GM12878 (cell line): ENCODE results near the gene PPP4R1.

Source experiments
- CTCF ChIP-seq, 3 experiments: IDR thresholded peaks in 2 of 3; conservative IDR thresholded peaks in 1 of 3; 2 replicates each; pipeline ENCODE4 v1.5.1; 2011; ENCODE audit warnings: low read depth in 3 of 3, low read length in 3 of 3, mild to moderate bottlenecking in 3 of 3, control low read depth in 2 of 3, moderate library complexity in 2 of 3, inconsistent platforms in 1 of 3, mixed read lengths in 1 of 3; ENCODE audit not compliant: control insufficient read depth in 2 of 3, insufficient read depth in 1 of 3; ENCODE audit errors: extremely low read depth in 1 of 3
- GABPA ChIP-seq: IDR thresholded peaks from 2 replicates; pipeline ENCODE4 v1.6.1; 2014; ENCODE audit warnings: antibody characterized with exemption, low read depth, mild to moderate bottlenecking, inconsistent platforms
- IRF5 ChIP-seq: fragments of 450-650 bp; IDR thresholded peaks from 2 replicates; pipeline ENCODE4 v1.6.1; 2017; ENCODE audit warnings: borderline replicate concordance
- MAX ChIP-seq: IDR thresholded peaks from 2 replicates; pipeline ENCODE4 v1.6.1; 2012; ENCODE audit warnings: low read depth, low read length, improper control_type of control experiment
- MXI1 ChIP-seq: fragments of 150-350 bp; IDR thresholded peaks from 2 replicates; pipeline ENCODE4 v1.6.1; 2011; ENCODE audit warnings: low read depth, mild to moderate bottlenecking, inconsistent platforms, low read length, improper control_type of control experiment
- NR2C2 ChIP-seq: IDR thresholded peaks from 2 replicates; pipeline ENCODE4 v1.6.1; 2011; ENCODE audit warnings: borderline replicate concordance, low read depth; ENCODE audit not compliant: control insufficient read depth, insufficient read length
- RELA ChIP-seq: fragments of 450-650 bp; IDR thresholded peaks from 2 replicates; pipeline ENCODE4 v1.8.0; 2014; ENCODE audit warnings: borderline replicate concordance; ENCODE audit not compliant: partially characterized antibody
- REST ChIP-seq: IDR thresholded peaks from 2 replicates; pipeline ENCODE4 v1.6.1; 2012; ENCODE audit warnings: mild to moderate bottlenecking, low read depth, low read length
- RFX5 ChIP-seq: IDR thresholded peaks from 2 replicates; pipeline ENCODE4 v1.6.1; 2011; ENCODE audit warnings: low read depth, low read length, improper control_type of control experiment
- ZBED1 ChIP-seq: IDR thresholded peaks from 2 replicates; pipeline ENCODE4 v1.6.1; 2016; ENCODE audit warnings: borderline replicate concordance
- TF ChIP-seq, protein P1 (sequence below): IDR thresholded peaks from 2 replicates; pipeline ENCODE4 v1.6.1; 2011; ENCODE audit warnings: mild to moderate bottlenecking, low read depth, low read length, moderate library complexity; ENCODE audit not compliant: insufficient replicate concordance

DNA sequence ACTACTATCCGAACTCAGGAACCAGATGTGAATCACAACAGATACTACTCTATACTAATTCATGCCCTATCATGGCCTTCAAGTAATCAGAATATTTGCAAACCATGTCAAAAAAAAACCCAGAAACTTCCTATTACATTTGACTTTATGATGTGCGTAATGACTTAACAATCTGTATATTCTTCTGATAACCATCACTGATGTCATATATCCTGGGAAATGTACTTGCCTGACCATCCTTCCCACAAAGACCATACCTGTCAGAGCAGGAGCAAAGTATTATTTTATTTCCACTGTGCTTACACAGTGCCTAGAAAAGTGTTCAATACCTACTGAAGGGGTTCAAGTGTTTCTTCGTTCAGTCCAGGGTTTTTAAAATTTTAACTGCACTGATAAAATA lies 27.5 kb downstream of the PPP4R1 start:
- TF ChIP-seq CTCF (IDR thresholded peaks at IDR 0.05 in 2 of 3, conservative IDR thresholded peaks at IDR 0.05 in 1 of 3; ENCODE audit: control insufficient read depth in 2 of 3, extremely low read depth in 1 of 3, insufficient read depth in 1 of 3, low read depth in 3 of 3, low read length in 3 of 3) (no peak), MXI1 (no peak), ZBED1 (no peak), NR2C2 (no peak), RELA (no peak), RFX5 (no peak), REST (no peak), MAX (no peak), IRF5 (no peak), GABPA (no peak)
- TF ChIP-seq, protein P1, sequence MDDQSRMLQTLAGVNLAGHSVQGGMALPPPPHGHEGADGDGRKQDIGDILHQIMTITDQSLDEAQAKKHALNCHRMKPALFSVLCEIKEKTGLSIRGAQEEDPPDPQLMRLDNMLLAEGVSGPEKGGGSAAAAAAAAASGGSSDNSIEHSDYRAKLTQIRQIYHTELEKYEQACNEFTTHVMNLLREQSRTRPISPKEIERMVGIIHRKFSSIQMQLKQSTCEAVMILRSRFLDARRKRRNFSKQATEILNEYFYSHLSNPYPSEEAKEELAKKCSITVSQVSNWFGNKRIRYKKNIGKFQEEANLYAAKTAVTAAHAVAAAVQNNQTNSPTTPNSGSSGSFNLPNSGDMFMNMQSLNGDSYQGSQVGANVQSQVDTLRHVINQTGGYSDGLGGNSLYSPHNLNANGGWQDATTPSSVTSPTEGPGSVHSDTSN = no peak
